Panc1 (cell line): ENCODE measurements around the gene SPTBN1. TPM values are rescaled to one million over a fixed set of nuclear protein-coding genes. Genes with fewer than 3 reads are reported as not detected.

Experiments
- ATAC-seq: fragments of 200-7000 bp; cut with Tn5 transposase; 2 replicates; pipeline ENCODE4 v1.9.1; 2020; ENCODE audit warnings: mild to moderate bottlenecking, moderate library complexity
- BruUV-seq: library from RNA; stranded (reverse); fragments of 400-500 nt; replicated peaks from 2 replicates; lab custom pipeline; 2021; lab: Mats Ljungman, UMichigan
- CTCF ChIA-PET: fragments of 300-600 bp; sonication (Branson Sonifier 250); formaldehyde crosslinking; loops from one replicate; lab custom pipeline; 2022; ENCODE audit warnings: antibody characterized with exemption; lab: Charles Lee
- POLR2A ChIA-PET: fragments of 300-600 bp; sonication (Branson Sonifier 250); formaldehyde crosslinking; loops from one replicate; lab custom pipeline; 2022; ENCODE audit warnings: antibody characterized with exemption; lab: Charles Lee
- DNase-seq: peaks from one replicate; pipeline ENCODE4 v3.0.0-alpha.2; 2010; ENCODE audit warnings: low read depth, low spot score
- H3K27ac ChIP-seq: 2 replicates; pipeline ENCODE4 v1.5.1; 2011; ENCODE audit warnings: mild to moderate bottlenecking, low read length, inconsistent platforms
- H3K27me3 ChIP-seq: fragments of 200-500 bp; sonication (Bioruptor generic); 2 replicates; pipeline ENCODE4 v1.6.0; 2014; ENCODE audit warnings: low read length, inconsistent platforms; ENCODE audit not compliant: control insufficient read depth, insufficient read depth
- H3K36me3 ChIP-seq: fragments of 200-500 bp; sonication (Bioruptor generic); 2 replicates; pipeline ENCODE4 v1.5.1; 2014; ENCODE audit warnings: inconsistent platforms, mild to moderate bottlenecking, low read length, moderate library complexity; ENCODE audit not compliant: control insufficient read depth, insufficient read depth
- H3K4me1 ChIP-seq: 2 replicates; pipeline ENCODE4 v1.5.1; 2011; ENCODE audit warnings: inconsistent platforms, mild to moderate bottlenecking, low read length, moderate library complexity; ENCODE audit not compliant: control insufficient read depth, insufficient read depth
- H3K4me3 ChIP-seq, 2 experiments: 2 replicates each; pipeline ENCODE4 v1.5.1; 2011 to 2012; ENCODE audit warnings: low read depth in 2 of 2, low read length in 2 of 2, mild to moderate bottlenecking in 2 of 2, inconsistent platforms in 1 of 2, moderate library complexity in 1 of 2
- H3K9me3 ChIP-seq: fragments of 200-500 bp; sonication (Bioruptor generic); 2 replicates; pipeline ENCODE4 v1.5.1; 2014; ENCODE audit warnings: low read depth, mild to moderate bottlenecking, inconsistent platforms, low read length, moderate library complexity; ENCODE audit not compliant: control insufficient read depth, insufficient read depth
- POLR2AphosphoS5 ChIP-seq: IDR thresholded peaks from 2 replicates; pipeline ENCODE4 v1.6.1; 2012; ENCODE audit warnings: mild to moderate bottlenecking, low read depth, low read length, moderate library complexity
- SIN3A ChIP-seq: IDR thresholded peaks from 2 replicates; pipeline ENCODE4 v1.6.1; 2012; ENCODE audit warnings: low read depth, mild to moderate bottlenecking, low read length, moderate library complexity, borderline replicate concordance; ENCODE audit not compliant: insufficient read depth
- TCF7L2 ChIP-seq: IDR thresholded peaks from 2 replicates; pipeline ENCODE4 v1.6.1; 2011; ENCODE audit warnings: mild to moderate bottlenecking, low read depth, low read length, inconsistent platforms
- in situ Hi-C: cut with HindIII; loops from 2 replicates; pipeline ENCODE4 v1.10.0; 2016; ENCODE audit warnings: low sequenced_read_pairs, low pct_unique_long_range_greater_than_20kb
- intact Hi-C: fragments of 100-400 bp; cut with micrococcal nuclease; formaldehyde crosslinking; loops from one replicate; pipeline ENCODE4 v1.10.0; 2022; ENCODE audit not compliant: unreplicated experiment
- total RNA-seq: library from RNA; stranded (reverse); gene quantifications from one replicate; pipeline ENCODE4 v1.2.1, GENCODE V29; 2021; ENCODE audit not compliant: unreplicated experiment
- TF ChIP-seq, protein P1 (sequence below): fragments of 450-650 bp; IDR thresholded peaks from 2 replicates; pipeline ENCODE4 v1.5.1; 2017; ENCODE audit warnings: mild to moderate bottlenecking
- TF ChIP-seq, protein P2 (sequence below), 2 experiments: IDR thresholded peaks; 2 replicates each; pipeline ENCODE4 v1.6.1; 2011 to 2012; ENCODE audit warnings: low read depth in 2 of 2, control low read depth in 1 of 2, low read length in 1 of 2, mild to moderate bottlenecking in 1 of 2, moderate library complexity in 1 of 2; ENCODE audit not compliant: insufficient read depth in 1 of 2

Gene SPTBN1
- total RNA-seq, 1 experiment from 2014 or later = 169 TPM

DNA sequence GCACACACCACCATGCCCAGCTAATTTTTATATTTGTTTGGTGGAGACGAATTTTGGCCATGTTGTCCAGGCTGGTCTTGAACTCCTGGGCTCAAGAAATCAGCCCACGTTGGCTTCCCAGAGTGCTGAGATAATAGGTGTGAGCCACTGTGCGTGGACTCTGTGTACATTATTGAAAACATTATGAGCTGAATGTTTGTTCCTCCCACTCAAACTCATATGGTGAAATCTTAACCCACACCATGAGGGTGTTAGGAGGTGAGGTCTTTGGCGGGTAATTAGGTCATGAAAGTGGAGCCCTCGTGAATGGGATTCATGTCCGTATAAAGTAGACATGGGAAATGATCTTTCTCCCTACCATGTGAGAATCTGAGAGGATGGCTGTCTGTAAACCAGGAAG is 83.6 kb downstream of the SPTBN1 start:
- no TSS peak for BruUV-seq
- CTCF ChIA-PET = no interaction called here
- DNase-seq = no peak

DNA sequence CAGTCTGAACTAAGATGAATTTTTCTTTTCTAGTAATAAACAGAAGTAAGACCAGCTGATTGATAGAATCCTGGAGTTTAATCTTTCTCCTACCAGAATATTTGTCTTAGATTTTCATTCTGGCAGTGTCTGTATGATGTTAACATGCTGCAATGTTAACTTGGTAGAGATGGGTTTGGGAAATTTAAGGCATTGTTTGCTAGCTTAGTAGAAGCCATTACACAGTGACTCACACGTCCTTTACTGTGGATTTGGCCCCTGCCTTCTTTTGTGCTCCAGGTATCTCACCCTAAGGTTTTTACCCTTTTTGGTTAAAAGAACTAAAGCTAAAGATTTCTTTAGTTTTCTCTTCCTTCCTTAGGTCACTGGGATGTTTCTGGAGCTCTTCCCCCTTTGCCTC is 84.1 kb downstream of the SPTBN1 start:
- Histone ChIP-seq H3K4me1 (no peaks in the 10 kb centered on the region), H3K27ac (no peak overlapping the region), H3K27me3 (no peaks in the 10 kb centered on the region), H3K4me3 (no peak overlapping the region), H3K9me3 (no peaks in the 10 kb centered on the region), H3K36me3 (no peaks in the 10 kb centered on the region)
- ChIA-PET POLR2A (no interaction called here), CTCF (no interaction called here)
- intact Hi-C loops = no loop called here
- no TSS peak for BruUV-seq
- in situ Hi-C loops = no loop called here
- no peak for DNase-seq
- TF ChIP-seq, protein P1, sequence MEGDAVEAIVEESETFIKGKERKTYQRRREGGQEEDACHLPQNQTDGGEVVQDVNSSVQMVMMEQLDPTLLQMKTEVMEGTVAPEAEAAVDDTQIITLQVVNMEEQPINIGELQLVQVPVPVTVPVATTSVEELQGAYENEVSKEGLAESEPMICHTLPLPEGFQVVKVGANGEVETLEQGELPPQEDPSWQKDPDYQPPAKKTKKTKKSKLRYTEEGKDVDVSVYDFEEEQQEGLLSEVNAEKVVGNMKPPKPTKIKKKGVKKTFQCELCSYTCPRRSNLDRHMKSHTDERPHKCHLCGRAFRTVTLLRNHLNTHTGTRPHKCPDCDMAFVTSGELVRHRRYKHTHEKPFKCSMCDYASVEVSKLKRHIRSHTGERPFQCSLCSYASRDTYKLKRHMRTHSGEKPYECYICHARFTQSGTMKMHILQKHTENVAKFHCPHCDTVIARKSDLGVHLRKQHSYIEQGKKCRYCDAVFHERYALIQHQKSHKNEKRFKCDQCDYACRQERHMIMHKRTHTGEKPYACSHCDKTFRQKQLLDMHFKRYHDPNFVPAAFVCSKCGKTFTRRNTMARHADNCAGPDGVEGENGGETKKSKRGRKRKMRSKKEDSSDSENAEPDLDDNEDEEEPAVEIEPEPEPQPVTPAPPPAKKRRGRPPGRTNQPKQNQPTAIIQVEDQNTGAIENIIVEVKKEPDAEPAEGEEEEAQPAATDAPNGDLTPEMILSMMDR = no peak
- TF ChIP-seq POLR2AphosphoS5 (no peak), SIN3A (no peak), TCF7L2 (no peak)
- TF ChIP-seq, protein P2, sequence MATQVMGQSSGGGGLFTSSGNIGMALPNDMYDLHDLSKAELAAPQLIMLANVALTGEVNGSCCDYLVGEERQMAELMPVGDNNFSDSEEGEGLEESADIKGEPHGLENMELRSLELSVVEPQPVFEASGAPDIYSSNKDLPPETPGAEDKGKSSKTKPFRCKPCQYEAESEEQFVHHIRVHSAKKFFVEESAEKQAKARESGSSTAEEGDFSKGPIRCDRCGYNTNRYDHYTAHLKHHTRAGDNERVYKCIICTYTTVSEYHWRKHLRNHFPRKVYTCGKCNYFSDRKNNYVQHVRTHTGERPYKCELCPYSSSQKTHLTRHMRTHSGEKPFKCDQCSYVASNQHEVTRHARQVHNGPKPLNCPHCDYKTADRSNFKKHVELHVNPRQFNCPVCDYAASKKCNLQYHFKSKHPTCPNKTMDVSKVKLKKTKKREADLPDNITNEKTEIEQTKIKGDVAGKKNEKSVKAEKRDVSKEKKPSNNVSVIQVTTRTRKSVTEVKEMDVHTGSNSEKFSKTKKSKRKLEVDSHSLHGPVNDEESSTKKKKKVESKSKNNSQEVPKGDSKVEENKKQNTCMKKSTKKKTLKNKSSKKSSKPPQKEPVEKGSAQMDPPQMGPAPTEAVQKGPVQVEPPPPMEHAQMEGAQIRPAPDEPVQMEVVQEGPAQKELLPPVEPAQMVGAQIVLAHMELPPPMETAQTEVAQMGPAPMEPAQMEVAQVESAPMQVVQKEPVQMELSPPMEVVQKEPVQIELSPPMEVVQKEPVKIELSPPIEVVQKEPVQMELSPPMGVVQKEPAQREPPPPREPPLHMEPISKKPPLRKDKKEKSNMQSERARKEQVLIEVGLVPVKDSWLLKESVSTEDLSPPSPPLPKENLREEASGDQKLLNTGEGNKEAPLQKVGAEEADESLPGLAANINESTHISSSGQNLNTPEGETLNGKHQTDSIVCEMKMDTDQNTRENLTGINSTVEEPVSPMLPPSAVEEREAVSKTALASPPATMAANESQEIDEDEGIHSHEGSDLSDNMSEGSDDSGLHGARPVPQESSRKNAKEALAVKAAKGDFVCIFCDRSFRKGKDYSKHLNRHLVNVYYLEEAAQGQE (IDR thresholded peaks at IDR 0.05; ENCODE audit: insufficient read depth in 1 of 2, low read depth in 2 of 2, low read length in 1 of 2) = no peak
- no peak for ATAC-seq

More for the DNA sequence above, 83.6 kb downstream of the SPTBN1 start:
- no peaks in the 10 kb centered on the region for H3K36me3 ChIP-seq
- TF ChIP-seq TCF7L2 (no peak), POLR2AphosphoS5 (no peak), SIN3A (no peak)
- TF ChIP-seq, protein P1 = no peak
- TF ChIP-seq, protein P2 (IDR thresholded peaks at IDR 0.05; ENCODE audit: insufficient read depth in 1 of 2, low read depth in 2 of 2, low read length in 1 of 2) = no peak
- no peak for ATAC-seq
- no peaks in the 10 kb centered on the region for H3K4me1 ChIP-seq
- in situ Hi-C loops = no loop called here
- no peaks in the 10 kb centered on the region for H3K27me3 ChIP-seq
- POLR2A ChIA-PET = no interaction called here
- intact Hi-C loops = no loop called here
- no peak overlapping the region for H3K4me3 ChIP-seq
- H3K9me3 ChIP-seq = no peaks in the 10 kb centered on the region
- no peak overlapping the region for H3K27ac ChIP-seq
